ENCODE data around the gene HLA-DQA2. TPM values are rescaled to one million over a fixed set of nuclear protein-coding genes. Genes with fewer than 3 reads are reported as not detected.

HLA-DQA2 gene
- total RNA-seq, 1 experiment from 2014 or later: not detected

GRCh38 chr6:32718879-32719278, 22.3 kb upstream of the HLA-DQA2 start:
- H4K20me1 ChIP-seq (ENCODE audit: control insufficient read depth, insufficient read depth, insufficient read length): no peaks in the 10 kb centered on the region
- H3K4me1 Mint-ChIP-seq: peaks cover 0 to 6% of the 10 kb centered on the region in 2 experiments; a peak in 2 of 4 replicates
- H3K79me2 ChIP-seq (ENCODE audit: insufficient read depth, low read length): no peaks in the 10 kb centered on the region
- H3K9me3 ChIP-seq (ENCODE audit: control insufficient read depth, low read depth, low read length): no peaks in the 10 kb centered on the region
- no peak overlapping the region for H3K56ac ChIP-seq (ENCODE audit: insufficient read length, low read depth, low read length)
- no peak overlapping the region for H3K18ac ChIP-seq (ENCODE audit: insufficient read length, low read depth, low read length)
- H3K23me2 ChIP-seq (ENCODE audit: insufficient read length, low read depth, low read length, poor library complexity, severe bottlenecking): no peaks in the 10 kb centered on the region
- H2BK15ac ChIP-seq (ENCODE audit: low read depth, low read length): no peak overlapping the region
- no peaks in the 10 kb centered on the region for H3K4me1 ChIP-seq (ENCODE audit: insufficient read depth, low read length)
- no peak overlapping the region for H2BK120ac ChIP-seq (ENCODE audit: low read depth, low read length, poor library complexity, severe bottlenecking)
- H3K27me3 ChIP-seq (ENCODE audit: insufficient read depth, low read length): no peaks in the 10 kb centered on the region
- no peak overlapping the region for H3K23ac ChIP-seq (ENCODE audit: insufficient read length, low read depth, low read length)
- H3K9ac ChIP-seq (ENCODE audit: extremely low read depth, insufficient read length, low read length): no peak overlapping the region
- DNase-seq: no peak
- no peaks in the 10 kb centered on the region for H3K79me1 ChIP-seq (ENCODE audit: insufficient read depth, low read depth, low read length, poor library complexity, severe bottlenecking)
- no CpG with 5 or more reads among the region's 3 CpGs for WGBS (ENCODE audit: extremely low coverage, insufficient read length, low lambda C conversion rate)
- no peak overlapping the region for H3K14ac ChIP-seq (ENCODE audit: insufficient read depth, low read length)
- TF ChIP-seq, protein P1, sequence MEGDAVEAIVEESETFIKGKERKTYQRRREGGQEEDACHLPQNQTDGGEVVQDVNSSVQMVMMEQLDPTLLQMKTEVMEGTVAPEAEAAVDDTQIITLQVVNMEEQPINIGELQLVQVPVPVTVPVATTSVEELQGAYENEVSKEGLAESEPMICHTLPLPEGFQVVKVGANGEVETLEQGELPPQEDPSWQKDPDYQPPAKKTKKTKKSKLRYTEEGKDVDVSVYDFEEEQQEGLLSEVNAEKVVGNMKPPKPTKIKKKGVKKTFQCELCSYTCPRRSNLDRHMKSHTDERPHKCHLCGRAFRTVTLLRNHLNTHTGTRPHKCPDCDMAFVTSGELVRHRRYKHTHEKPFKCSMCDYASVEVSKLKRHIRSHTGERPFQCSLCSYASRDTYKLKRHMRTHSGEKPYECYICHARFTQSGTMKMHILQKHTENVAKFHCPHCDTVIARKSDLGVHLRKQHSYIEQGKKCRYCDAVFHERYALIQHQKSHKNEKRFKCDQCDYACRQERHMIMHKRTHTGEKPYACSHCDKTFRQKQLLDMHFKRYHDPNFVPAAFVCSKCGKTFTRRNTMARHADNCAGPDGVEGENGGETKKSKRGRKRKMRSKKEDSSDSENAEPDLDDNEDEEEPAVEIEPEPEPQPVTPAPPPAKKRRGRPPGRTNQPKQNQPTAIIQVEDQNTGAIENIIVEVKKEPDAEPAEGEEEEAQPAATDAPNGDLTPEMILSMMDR (conservative IDR thresholded peaks at IDR 0.05): no peak
- no peak overlapping the region for H2BK20ac ChIP-seq (ENCODE audit: low read depth, low read length, poor library complexity, severe bottlenecking)
- no peak overlapping the region for H2AFZ ChIP-seq (ENCODE audit: low read length)
- H2BK5ac ChIP-seq (ENCODE audit: insufficient read length, low read length): no peak overlapping the region
- no peaks in the 10 kb centered on the region; the same call in 1 of the 2 replicates for H3K27me3 Mint-ChIP-seq (ENCODE audit: low read depth)
- H3K9me3 Mint-ChIP-seq: no peaks in the 10 kb centered on the region; a peak in 1 of 5 replicates
- H3K36me3 Mint-ChIP-seq (ENCODE audit: insufficient read depth in 1 of 3, low read depth in 3 of 3): no peaks in the 10 kb centered on the region
- H3K27ac Mint-ChIP-seq: no peak overlapping the region
- no peak overlapping the region for H2AK5ac ChIP-seq (ENCODE audit: insufficient read length, low read length)
- H2BK12ac ChIP-seq (ENCODE audit: insufficient read length, low read depth, low read length): no peak overlapping the region
- no peak overlapping the region for H4K8ac ChIP-seq (replicated peaks; ENCODE audit: insufficient read length, low read depth, low read length)
- no peak overlapping the region for H3K4ac ChIP-seq (ENCODE audit: low read depth, low read length)
- H4K91ac ChIP-seq (ENCODE audit: insufficient read length, low read depth, low read length): no peak overlapping the region
- H4K5ac ChIP-seq (ENCODE audit: insufficient read length, low read depth, low read length): no peak overlapping the region
- H3K4me3 Mint-ChIP-seq: no peak overlapping the region
- no peak overlapping the region for H3K4me2 ChIP-seq (ENCODE audit: insufficient read depth, insufficient read length, low read length)
- H3K27ac ChIP-seq (ENCODE audit: insufficient read length, low read depth, low read length): no peak overlapping the region
- no peak overlapping the region for H3T11ph ChIP-seq (ENCODE audit: low read length)

Data from H9 (cell line).